Fibroblast of lung (primary cell): Measurements from ENCODE around the gene RBM20. TPM values are rescaled to one million over a fixed set of nuclear protein-coding genes. Genes with fewer than 3 reads are reported as not detected.

Source experiments
- DNase-seq, 2 donors: peaks; one replicate each; pipeline versions ENCODE4 v3.0.0 to v3.0.0-alpha.2; 2010; ENCODE audit warnings: low read depth in 2 of 2
- H2AFZ ChIP-seq: 2 replicates; pipeline ENCODE4 v1.5.1; 2012; ENCODE audit warnings: low read length, control low read depth, inconsistent platforms
- H3K27ac ChIP-seq: 2 replicates; pipeline ENCODE4 v1.5.1; 2011; ENCODE audit warnings: low read length, control low read depth; ENCODE audit not compliant: insufficient read depth
- H3K27me3 ChIP-seq: 2 replicates; pipeline ENCODE4 v1.5.1; 2011; ENCODE audit warnings: mild to moderate bottlenecking, low read length; ENCODE audit not compliant: control insufficient read depth, insufficient read depth
- H3K36me3 ChIP-seq: 2 replicates; pipeline ENCODE4 v1.5.1; 2011; ENCODE audit warnings: low read length; ENCODE audit not compliant: control insufficient read depth, insufficient read depth
- H3K4me1 ChIP-seq: 2 replicates; pipeline ENCODE4 v1.5.1; 2011; ENCODE audit warnings: low read length; ENCODE audit not compliant: control insufficient read depth, insufficient read depth; ENCODE audit errors: extremely low read depth
- H3K4me2 ChIP-seq: 2 replicates; pipeline ENCODE4 v1.5.1; 2011; ENCODE audit warnings: low read length, control low read depth; ENCODE audit not compliant: insufficient read depth; ENCODE audit errors: extremely low read depth
- H3K4me3 ChIP-seq, 4 experiments: fragments of 200-600 bp in 1 of 4; sonication (generic) in 1 of 4; replicated peaks in 1 of 4; 2 replicates each; pipeline ENCODE4 v1.5.1; 2011 to 2016; ENCODE audit warnings: low read length in 4 of 4, low read depth in 3 of 4, mild to moderate bottlenecking in 3 of 4, control low read depth in 2 of 4, inconsistent platforms in 1 of 4, mixed read lengths in 1 of 4; ENCODE audit not compliant: insufficient read depth in 1 of 4; ENCODE audit errors: control extremely low read depth in 1 of 4
- H3K79me2 ChIP-seq: 2 replicates; pipeline ENCODE4 v1.5.1; 2012; ENCODE audit warnings: mild to moderate bottlenecking, low read length, inconsistent platforms; ENCODE audit not compliant: control insufficient read depth, insufficient read depth
- H3K9ac ChIP-seq: 2 replicates; pipeline ENCODE4 v1.5.1; 2011; ENCODE audit warnings: mild to moderate bottlenecking, low read length, control low read depth; ENCODE audit not compliant: insufficient read depth
- H3K9me3 ChIP-seq: 2 replicates; pipeline ENCODE4 v1.5.1; 2012; ENCODE audit warnings: low read depth, low read length; ENCODE audit not compliant: control insufficient read depth, insufficient read depth
- H4K20me1 ChIP-seq: 2 replicates; pipeline ENCODE4 v1.5.1; 2011; ENCODE audit warnings: low read length; ENCODE audit not compliant: control insufficient read depth, insufficient read depth; ENCODE audit errors: extremely low read depth
- EZH2 ChIP-seq: IDR thresholded peaks from 2 replicates; pipeline ENCODE4 v1.5.1; 2012; ENCODE audit warnings: low read length, control low read depth, mild to moderate bottlenecking; ENCODE audit errors: missing control alignments
- polyA minus RNA-seq: library from RNA; depleted of rRNA, polyadenylated mRNA; stranded (reverse); fragments of >200 nt; gene quantifications from 2 replicates; pipeline ENCODE4 v1.2.3, GENCODE V29; 2011; ENCODE audit warnings: low replicate concordance
- polyA plus RNA-seq, 2 donors: library from polyadenylated mRNA; depleted of rRNA in 1 of 2; stranded (reverse) in 1 of 2; unstranded in 1 of 2; fragments of >200 nt; gene quantifications; 2 replicates each; pipeline ENCODE4 v1.2.1, GENCODE V29; 2011 to 2012; ENCODE audit warnings: missing spikeins in 1 of 2
- total RNA-seq: library from RNA; depleted of rRNA; stranded (reverse); fragments of >200 nt; gene quantifications from 2 replicates; pipeline ENCODE4 v1.2.1, GENCODE V29; 2014
- TF ChIP-seq, protein P1 (sequence below), 2 donors: IDR thresholded peaks in 1 of 2; conservative IDR thresholded peaks in 1 of 2; 1 replicate in 1 of 2; 2 replicates in 1 of 2; pipeline ENCODE4 v1.5.1; 2011 to 2012; ENCODE audit warnings: low read length in 2 of 2, control low read depth in 1 of 2, inconsistent platforms in 1 of 2, low read depth in 1 of 2, mild to moderate bottlenecking in 1 of 2

Gene RBM20
- under 0.01 TPM in 2 replicates for total RNA-seq
- 0.02 and 0.05 TPM in 2 replicates for polyA plus RNA-seq
- 0.03 and 0.06 TPM in 2 replicates for polyA plus RNA-seq (2012)
- 0.04 and 0.33 TPM in 2 replicates for polyA minus RNA-seq

DNA sequence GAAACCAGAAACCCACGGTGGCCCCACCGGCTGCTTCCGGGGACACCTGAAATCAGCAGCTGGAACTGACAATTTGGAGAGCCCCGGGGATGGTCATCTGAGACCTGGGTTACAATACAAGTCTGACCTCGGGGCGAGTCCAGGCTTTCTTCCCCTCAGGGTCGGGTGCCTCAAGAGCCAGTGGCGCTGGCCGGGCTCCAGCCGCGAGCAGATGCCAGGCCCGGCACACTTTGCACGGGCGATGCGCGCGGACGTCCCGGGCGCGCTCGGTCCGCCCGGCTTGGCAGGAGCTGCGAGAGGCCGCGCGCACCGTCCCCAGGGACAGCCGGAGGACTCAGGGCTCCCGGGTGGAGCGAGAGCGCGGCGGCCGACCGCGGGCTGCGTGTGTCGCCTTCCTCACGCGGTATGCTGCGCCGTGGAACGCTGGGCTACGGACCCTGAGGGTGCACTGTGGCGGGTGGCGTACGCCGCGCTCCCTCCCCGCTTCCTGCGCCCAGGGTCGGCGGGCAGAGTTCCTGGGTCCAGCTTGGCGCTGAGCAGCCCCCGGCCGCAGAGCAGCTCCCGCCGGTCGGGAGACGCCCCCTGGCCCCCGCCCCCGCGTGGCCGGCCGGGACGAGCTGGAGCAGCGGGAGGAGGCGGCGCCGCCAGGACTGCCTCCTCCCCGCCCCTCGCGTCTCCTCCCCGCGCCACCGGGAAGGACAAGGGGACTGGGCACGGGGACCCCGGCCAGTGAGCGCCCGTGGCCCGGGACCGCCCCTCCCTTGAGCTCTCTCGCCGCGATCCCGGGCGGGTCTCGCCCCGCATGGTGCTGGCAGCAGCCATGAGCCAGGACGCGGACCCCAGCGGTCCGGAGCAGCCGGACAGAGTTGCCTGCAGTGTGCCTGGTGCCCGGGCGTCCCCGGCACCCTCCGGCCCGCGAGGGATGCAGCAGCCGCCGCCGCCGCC, at the start of gene RBM20:
Gene RBM20, plus strand, starts transcription at position 684 of the 945 bp plus-strand sequence. Its CDS starts 119 bp downstream, at position 803.
- H3K27me3 ChIP-seq: peaks cover 43% of the 10 kb centered on the region
- H3K36me3 ChIP-seq: no peaks in the 10 kb centered on the region
- TF ChIP-seq EZH2: no peak
- TF ChIP-seq, protein P1, sequence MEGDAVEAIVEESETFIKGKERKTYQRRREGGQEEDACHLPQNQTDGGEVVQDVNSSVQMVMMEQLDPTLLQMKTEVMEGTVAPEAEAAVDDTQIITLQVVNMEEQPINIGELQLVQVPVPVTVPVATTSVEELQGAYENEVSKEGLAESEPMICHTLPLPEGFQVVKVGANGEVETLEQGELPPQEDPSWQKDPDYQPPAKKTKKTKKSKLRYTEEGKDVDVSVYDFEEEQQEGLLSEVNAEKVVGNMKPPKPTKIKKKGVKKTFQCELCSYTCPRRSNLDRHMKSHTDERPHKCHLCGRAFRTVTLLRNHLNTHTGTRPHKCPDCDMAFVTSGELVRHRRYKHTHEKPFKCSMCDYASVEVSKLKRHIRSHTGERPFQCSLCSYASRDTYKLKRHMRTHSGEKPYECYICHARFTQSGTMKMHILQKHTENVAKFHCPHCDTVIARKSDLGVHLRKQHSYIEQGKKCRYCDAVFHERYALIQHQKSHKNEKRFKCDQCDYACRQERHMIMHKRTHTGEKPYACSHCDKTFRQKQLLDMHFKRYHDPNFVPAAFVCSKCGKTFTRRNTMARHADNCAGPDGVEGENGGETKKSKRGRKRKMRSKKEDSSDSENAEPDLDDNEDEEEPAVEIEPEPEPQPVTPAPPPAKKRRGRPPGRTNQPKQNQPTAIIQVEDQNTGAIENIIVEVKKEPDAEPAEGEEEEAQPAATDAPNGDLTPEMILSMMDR (conservative IDR thresholded peaks at IDR 0.05 in 1 of 2, IDR thresholded peaks at IDR 0.05 in 1 of 2; ENCODE audit: low read depth in 1 of 2, low read length in 2 of 2): no peak
- DNase-seq: peak in 1 of 2 donors; percentile 43
- no peaks in the 10 kb centered on the region for H3K9me3 ChIP-seq
- no peaks in the 10 kb centered on the region for H3K4me1 ChIP-seq
- H3K27ac ChIP-seq: no peak within 1 kb of the TSS
- H3K9ac ChIP-seq: no peak within 1 kb of the TSS
- H3K79me2 ChIP-seq: no peaks in the 10 kb centered on the region
- peak within 1 kb of the TSS; percentile 35 to 59 (median 44) for H3K4me3 ChIP-seq
- H3K4me2 ChIP-seq: peak within 1 kb of the TSS; percentile 83
- H4K20me1 ChIP-seq: no peaks in the 10 kb centered on the region
- H2AFZ ChIP-seq: no peak within 1 kb of the TSS

DNA sequence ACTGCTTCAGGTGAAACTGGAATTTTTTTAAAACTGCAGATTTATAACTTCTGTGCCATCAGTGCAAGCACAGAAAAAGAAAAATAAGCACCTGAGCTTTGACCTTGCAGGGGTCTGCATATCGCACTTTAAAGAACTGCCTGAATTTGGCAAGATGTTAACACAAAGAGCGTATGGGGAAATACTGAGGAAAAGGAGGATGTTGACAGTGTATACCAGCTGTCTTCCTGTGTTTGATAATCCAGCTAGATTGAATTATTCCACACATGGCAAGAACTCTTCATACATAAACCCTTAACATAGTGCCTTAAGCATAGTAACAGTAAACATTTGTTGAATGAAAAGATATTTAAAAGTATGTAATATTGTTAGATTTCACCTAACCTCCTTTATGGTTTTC, 46.7 kb upstream of the RBM20 start:
- Histone ChIP-seq H3K9me3 (no peaks in the 10 kb centered on the region), H3K27ac (no peak overlapping the region), H3K27me3 (no peaks in the 10 kb centered on the region), H3K4me1 (no peaks in the 10 kb centered on the region), H3K4me3 (no peak overlapping the region), H3K4me2 (no peak overlapping the region), H3K9ac (no peak overlapping the region), H4K20me1 (no peaks in the 10 kb centered on the region), H3K79me2 (no peaks in the 10 kb centered on the region), H3K36me3 (peaks cover 2% of the 10 kb centered on the region), H2AFZ (no peak overlapping the region)
- TF ChIP-seq, protein P1 (conservative IDR thresholded peaks at IDR 0.05 in 1 of 2, IDR thresholded peaks at IDR 0.05 in 1 of 2; ENCODE audit: low read depth in 1 of 2, low read length in 2 of 2): no peak
- TF ChIP-seq EZH2: no peak
- DNase-seq: no peak

DNA sequence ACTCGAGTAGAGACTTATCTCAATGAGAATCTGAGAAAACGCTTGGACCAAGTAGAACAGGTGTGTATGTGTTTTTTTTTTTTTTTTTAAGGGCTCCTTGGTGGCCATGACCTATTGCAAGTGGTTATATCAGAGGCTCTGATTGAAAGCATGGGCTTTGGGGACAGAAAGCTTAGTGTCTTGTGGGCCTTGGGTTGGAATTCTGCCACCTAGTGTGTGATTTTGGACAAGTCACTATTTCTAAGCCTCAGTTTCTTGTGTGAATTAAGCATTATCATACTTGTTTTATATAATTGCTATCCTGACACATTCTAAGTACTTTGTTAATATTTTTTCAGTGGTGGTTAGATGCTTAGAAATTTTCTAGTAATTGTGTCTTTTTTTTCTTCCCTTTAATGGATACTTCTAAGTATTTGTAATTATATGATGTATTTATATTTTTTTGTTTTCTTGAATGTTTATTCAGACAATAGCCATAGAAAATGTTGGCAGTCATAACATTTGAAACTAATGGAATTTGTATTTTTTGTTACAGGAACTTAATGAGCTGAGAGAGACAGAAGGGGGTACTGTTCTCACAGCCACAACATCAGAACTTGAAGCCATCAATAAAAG, 43.5 kb upstream of the RBM20 start:
- TF ChIP-seq EZH2: no peak
- TF ChIP-seq, protein P1 (conservative IDR thresholded peaks at IDR 0.05 in 1 of 2, IDR thresholded peaks at IDR 0.05 in 1 of 2; ENCODE audit: low read depth in 1 of 2, low read length in 2 of 2): peak; percentile 40 to 50
- DNase-seq: peak; percentile 52 to 76
- H3K9me3 ChIP-seq: no peaks in the 10 kb centered on the region
- no peaks in the 10 kb centered on the region for H3K79me2 ChIP-seq
- H3K27me3 ChIP-seq: no peaks in the 10 kb centered on the region
- H3K4me1 ChIP-seq: no peaks in the 10 kb centered on the region
- no peak overlapping the region for H3K4me2 ChIP-seq
- H2AFZ ChIP-seq: no peak overlapping the region
- no peak overlapping the region for H3K9ac ChIP-seq
- no peak overlapping the region for H3K4me3 ChIP-seq
- H3K27ac ChIP-seq: no peak overlapping the region
- H3K36me3 ChIP-seq: peaks cover 4% of the 10 kb centered on the region
- no peaks in the 10 kb centered on the region for H4K20me1 ChIP-seq
